ENCODE results near the gene CREG2.
A peak's percentile ranks its signal among the peaks of the same experiment; 100 is the strongest.

Gene CREG2

DNA sequence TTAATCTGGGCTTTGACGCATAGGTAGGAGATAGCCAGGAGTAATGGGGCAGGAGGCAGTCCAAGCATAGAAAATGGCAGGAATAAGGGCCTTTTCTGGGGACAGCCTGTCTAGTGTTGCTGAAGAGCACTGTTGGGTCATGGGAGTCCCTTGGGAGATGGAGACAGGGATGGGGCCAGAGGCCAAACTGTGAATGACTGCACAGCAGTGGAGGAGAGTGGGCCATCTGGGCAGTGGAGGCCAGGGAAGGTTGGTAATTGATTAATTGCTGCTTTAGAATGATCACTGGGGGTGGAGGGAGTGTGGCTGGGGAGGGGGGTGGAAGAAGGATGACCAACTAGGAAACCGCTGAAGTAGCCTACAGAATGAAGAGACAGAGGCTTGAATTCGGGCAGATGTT, 28.6 kb upstream of the CREG2 start:
- Histone ChIP-seq H3K9ac (no peak overlapping the region), H3K4me2 (no peak overlapping the region), H3K4me1 (no peaks in the 10 kb centered on the region), H3K27me3 (no peaks in the 10 kb centered on the region), H4K20me1 (no peaks in the 10 kb centered on the region), H3K9me3 (replicated peaks in 1 of 11) (peaks cover 4 to 16% (median 10%) of the 10 kb centered on the region in 11 experiments; a peak in 17 of 22 replicates), H3K36me3 (peaks cover 0 to 15% (median 0%) of the 10 kb centered on the region in 11 experiments; a peak in 3 of 22 replicates), H3K27ac (no peak overlapping the region), H3K4me3 (no peak overlapping the region)
- no peak for TF ChIP-seq Cebpa-rat (IDR thresholded peaks at IDR 0.05)

GRCh38 chr2:101415220-101415619, 27.9 kb upstream of the CREG2 start:
- Histone ChIP-seq H3K4me1 (no peaks in the 10 kb centered on the region), H3K36me3 (peaks cover 0 to 15% (median 0%) of the 10 kb centered on the region in 11 experiments; a peak in 3 of 22 replicates), H3K4me3 (no peak overlapping the region), H4K20me1 (no peaks in the 10 kb centered on the region), H3K4me2 (no peak overlapping the region), H3K9ac (no peak overlapping the region), H3K9me3 (replicated peaks in 1 of 11) (peaks cover 4 to 16% (median 10%) of the 10 kb centered on the region in 11 experiments; a peak in 17 of 22 replicates), H3K27me3 (no peaks in the 10 kb centered on the region), H3K27ac (no peak overlapping the region)
- no peak for TF ChIP-seq Cebpa-rat (IDR thresholded peaks at IDR 0.05)

GRCh38 chr2:101412092-101412694, 24.9 kb upstream of the CREG2 start:
- Histone ChIP-seq H4K20me1 (no peaks in the 10 kb centered on the region), H3K36me3 (peaks cover 0 to 13% (median 0%) of the 10 kb centered on the region in 11 experiments; a peak in 3 of 22 replicates), H3K27me3 (no peaks in the 10 kb centered on the region), H3K4me1 (peaks cover under 1 to 7% (median 4%) of the 10 kb centered on the region in 10 experiments; a peak in 17 of 20 replicates), H3K9me3 (replicated peaks in 1 of 11) (peaks cover 4 to 16% (median 10%) of the 10 kb centered on the region in 11 experiments; a peak in 17 of 22 replicates), H3K4me3 (no peak overlapping the region), H3K4me2 (no peak overlapping the region), H3K27ac (no peak overlapping the region), H3K9ac (no peak overlapping the region)
- TF ChIP-seq Cebpa-rat (IDR thresholded peaks at IDR 0.05) = no peak

DNA sequence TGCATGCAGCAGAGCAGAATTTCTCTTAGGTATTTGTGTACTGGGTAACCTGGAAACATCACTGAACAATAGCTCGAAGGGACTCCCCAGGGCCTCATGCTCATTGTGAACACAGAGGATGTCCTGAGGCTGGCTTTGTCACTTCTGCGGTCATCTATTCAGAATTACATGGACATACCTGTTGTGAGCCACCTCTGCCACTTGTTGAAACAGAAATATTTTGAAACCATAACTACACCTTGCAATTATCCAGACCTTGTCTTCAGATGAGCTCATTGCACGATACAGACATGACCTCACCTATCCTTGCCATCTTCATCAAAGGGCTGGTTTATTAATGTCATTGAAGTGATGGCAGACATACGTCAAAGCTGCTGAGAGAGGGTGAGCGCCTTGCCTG, 23.4 kb upstream of the CREG2 start:
- no peak overlapping the region for H3K9ac ChIP-seq
- H3K4me1 ChIP-seq = peaks cover 13 to 21% (median 19%) of the 10 kb centered on the region in 10 experiments
- no peak overlapping the region for H3K27ac ChIP-seq
- no peaks in the 10 kb centered on the region for H4K20me1 ChIP-seq
- H3K9me3 ChIP-seq (replicated peaks in 1 of 11) = peaks cover 4 to 14% (median 10%) of the 10 kb centered on the region in 11 experiments; a peak in 17 of 22 replicates
- no peak overlapping the region for H3K4me3 ChIP-seq
- TF ChIP-seq Cebpa-rat (IDR thresholded peaks at IDR 0.05) = no peak
- H3K27me3 ChIP-seq = no peaks in the 10 kb centered on the region
- peaks cover 0 to 12% (median 0%) of the 10 kb centered on the region in 11 experiments; a peak in 3 of 22 replicates for H3K36me3 ChIP-seq
- no peak overlapping the region for H3K4me2 ChIP-seq

DNA sequence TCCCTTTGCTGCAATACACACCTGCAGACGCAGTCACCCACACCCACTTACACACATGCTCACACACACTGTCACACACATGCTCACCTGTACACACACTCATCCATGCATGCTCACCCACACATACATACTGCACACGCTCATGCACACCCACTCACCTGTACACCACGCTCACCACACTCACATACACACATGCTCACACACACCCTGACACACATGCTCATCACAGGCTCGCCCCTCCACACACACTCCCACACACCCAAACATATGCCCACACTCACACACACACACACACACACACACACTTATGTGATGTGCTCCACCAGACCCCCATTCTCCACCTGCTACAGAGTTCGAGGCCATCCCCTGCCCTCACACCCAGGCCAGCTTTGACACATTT, 22.8 kb upstream of the CREG2 start:
- Histone ChIP-seq H4K20me1 (no peaks in the 10 kb centered on the region), H3K4me2 (no peak overlapping the region), H3K36me3 (peaks cover 0 to 9% (median 0%) of the 10 kb centered on the region in 11 experiments; a peak in 2 of 22 replicates), H3K9me3 (replicated peaks in 1 of 11) (peaks cover 3 to 8% (median 7%) of the 10 kb centered on the region in 11 experiments; a peak in 17 of 22 replicates), H3K9ac (no peak overlapping the region), H3K27me3 (no peaks in the 10 kb centered on the region), H3K27ac (no peak overlapping the region), H3K4me1 (peaks cover 20 to 28% (median 25%) of the 10 kb centered on the region in 10 experiments), H3K4me3 (no peak overlapping the region)
- no peak for TF ChIP-seq Cebpa-rat (IDR thresholded peaks at IDR 0.05)

GRCh38 chr2:101409699-101410098, 22.4 kb upstream of the CREG2 start:
- TF ChIP-seq Cebpa-rat (IDR thresholded peaks at IDR 0.05) = no peak
- Histone ChIP-seq H3K4me2 (no peak overlapping the region), H4K20me1 (no peaks in the 10 kb centered on the region), H3K36me3 (peaks cover 0 to 7% (median 0%) of the 10 kb centered on the region in 11 experiments; a peak in 1 of 22 replicates), H3K4me3 (no peak overlapping the region), H3K4me1 (peaks cover 24 to 32% (median 29%) of the 10 kb centered on the region in 10 experiments), H3K27ac (no peak overlapping the region), H3K27me3 (no peaks in the 10 kb centered on the region), H3K9me3 (replicated peaks in 1 of 11) (peaks cover 0 to 4% (median 3%) of the 10 kb centered on the region in 11 experiments; a peak in 12 of 22 replicates), H3K9ac (no peak overlapping the region)

- Histone ChIP-seq H3K4me1 (peaks cover 30 to 39% (median 35%) of the 10 kb centered on the region in 10 experiments), H3K27ac (peak overlapping the region in 2 of 11 experiments; percentile 3 to 39; a peak in 1 of 22 replicates), H3K4me2 (no peak overlapping the region), H3K4me3 (no peak overlapping the region), H3K27me3 (no peaks in the 10 kb centered on the region), H3K9me3 (replicated peaks in 1 of 11) (no peaks in the 10 kb centered on the region), H3K36me3 (peaks cover 0 to 14% (median 0%) of the 10 kb centered on the region in 11 experiments; a peak in 1 of 22 replicates), H3K9ac (no peak overlapping the region), H4K20me1 (no peaks in the 10 kb centered on the region)
- no peak for TF ChIP-seq Cebpa-rat (IDR thresholded peaks at IDR 0.05)
These were observed 21.6 kb upstream of the CREG2 start for GRCh38 chr2:101408925-101409324.

- H4K20me1 ChIP-seq = peaks cover 0 to 12% (median 0%) of the 10 kb centered on the region in 11 experiments; a peak in 3 of 22 replicates
- no peak for TF ChIP-seq Cebpa-rat (IDR thresholded peaks at IDR 0.05)
These were observed 18.1 kb upstream of the CREG2 start for GRCh38 chr2:101405351-101405899.

DNA sequence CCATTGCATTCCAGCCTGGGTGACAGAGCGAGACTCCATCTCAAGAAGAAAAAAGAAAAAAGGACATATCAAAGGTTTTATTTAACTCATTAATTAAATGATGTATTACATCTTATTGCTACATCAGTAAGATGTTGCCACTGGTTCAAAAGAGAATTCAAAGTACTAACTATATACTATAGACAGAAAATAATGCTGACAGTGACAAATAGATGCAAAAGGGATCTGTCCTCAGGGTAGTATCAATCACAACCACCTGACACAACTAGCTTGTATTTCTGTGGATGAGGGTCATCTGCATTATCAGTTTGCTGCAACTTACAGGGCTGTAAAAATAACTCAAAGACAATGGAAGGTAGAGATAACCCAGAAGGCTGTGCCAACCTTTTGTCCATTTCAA, 16.4 kb upstream of the CREG2 start:
- H3K9ac ChIP-seq = no peak overlapping the region
- peaks cover 0 to 11% (median 0%) of the 10 kb centered on the region in 11 experiments; a peak in 4 of 22 replicates for H3K27me3 ChIP-seq
- TF ChIP-seq Cebpa-rat (IDR thresholded peaks at IDR 0.05) = no peak
- H3K36me3 ChIP-seq = peaks cover 0 to 29% (median 0%) of the 10 kb centered on the region in 11 experiments; a peak in 6 of 22 replicates
- no peak overlapping the region for H3K4me3 ChIP-seq
- peaks cover 0 to 13% (median 0%) of the 10 kb centered on the region in 11 experiments; a peak in 3 of 22 replicates for H4K20me1 ChIP-seq
- no peaks in the 10 kb centered on the region for H3K9me3 ChIP-seq (replicated peaks in 1 of 11)
- H3K27ac ChIP-seq = peak overlapping the region in 4 of 11 experiments; percentile 69 to 83 (median 78); a peak in 3 of 22 replicates
- peaks cover 62 to 88% (median 83%) of the 10 kb centered on the region in 10 experiments for H3K4me1 ChIP-seq
- H3K4me2 ChIP-seq = peak overlapping the region in 4 of 11 experiments; percentile 75 to 89 (median 82); a peak in 5 of 22 replicates

More at GRCh38 chr2:101405351-101405899, 18.1 kb upstream of the CREG2 start:
- Histone ChIP-seq H3K27me3 (peaks cover 0 to 11% (median 0%) of the 10 kb centered on the region in 11 experiments; a peak in 4 of 22 replicates), H3K4me1 (peaks cover 46 to 72% (median 67%) of the 10 kb centered on the region in 10 experiments), H3K4me2 (peak overlapping the region; percentile 52 to 85 (median 75)), H3K9ac (peak overlapping the region in 8 of 11 experiments; percentile 1 to 65 (median 48); a peak in 14 of 22 replicates), H3K36me3 (peaks cover 0 to 29% (median 0%) of the 10 kb centered on the region in 11 experiments; a peak in 6 of 22 replicates), H3K4me3 (peak overlapping the region in 1 of 10 experiments; percentile 5; a peak in 1 of 20 replicates), H3K27ac (peak overlapping the region in 9 of 11 experiments; percentile 16 to 82 (median 69); a peak in 18 of 22 replicates), H3K9me3 (replicated peaks in 1 of 11) (no peaks in the 10 kb centered on the region)

Data from BLaER1 treated with 17β-estradiol and CSF1 and Interleukin-3, amounts not matched to agents 10 nM and 100 nM (cell line).